Lower leg skin (tissue), 3 donors: Measurements from ENCODE around the gene TNIK.

Source experiments
- POLR2A ChIP-seq, 2 donors: fragments of 450-650 bp; IDR thresholded peaks; one replicate each; pipeline ENCODE4 v1.6.1; 2016 to 2017; ENCODE audit warnings: antibody characterized with exemption in 2 of 2, mild to moderate bottlenecking in 1 of 2, moderate library complexity in 1 of 2
- TF ChIP-seq, protein P1 (sequence below), 3 donors: fragments of 450-650 bp; IDR thresholded peaks; one replicate each; pipeline ENCODE4 v1.5.1; 2016; ENCODE audit warnings: antibody characterized with exemption in 3 of 3, mild to moderate bottlenecking in 3 of 3, moderate library complexity in 2 of 3

DNA sequence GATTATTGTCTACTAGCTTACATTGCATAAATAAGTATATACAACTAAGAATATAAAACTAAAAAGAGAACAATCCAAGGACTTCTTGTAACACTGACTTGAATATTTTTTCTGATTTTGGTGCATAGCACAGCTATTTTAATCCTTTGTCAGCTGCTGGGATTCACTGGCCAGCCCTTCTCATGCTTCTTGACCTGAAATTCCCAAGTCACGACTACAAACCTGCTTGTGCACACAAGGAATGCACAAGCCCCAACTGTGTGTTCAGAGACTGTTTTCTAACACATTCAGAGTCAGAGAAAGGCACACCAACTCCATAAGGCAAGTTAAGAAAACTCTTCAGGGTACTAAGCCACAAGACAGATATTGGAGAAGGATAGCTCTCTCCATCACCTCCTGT lies 80.9 kb downstream of the TNIK start:
- TF ChIP-seq POLR2A (IDR thresholded peaks at IDR 0.05), result no peak
- TF ChIP-seq, protein P1, sequence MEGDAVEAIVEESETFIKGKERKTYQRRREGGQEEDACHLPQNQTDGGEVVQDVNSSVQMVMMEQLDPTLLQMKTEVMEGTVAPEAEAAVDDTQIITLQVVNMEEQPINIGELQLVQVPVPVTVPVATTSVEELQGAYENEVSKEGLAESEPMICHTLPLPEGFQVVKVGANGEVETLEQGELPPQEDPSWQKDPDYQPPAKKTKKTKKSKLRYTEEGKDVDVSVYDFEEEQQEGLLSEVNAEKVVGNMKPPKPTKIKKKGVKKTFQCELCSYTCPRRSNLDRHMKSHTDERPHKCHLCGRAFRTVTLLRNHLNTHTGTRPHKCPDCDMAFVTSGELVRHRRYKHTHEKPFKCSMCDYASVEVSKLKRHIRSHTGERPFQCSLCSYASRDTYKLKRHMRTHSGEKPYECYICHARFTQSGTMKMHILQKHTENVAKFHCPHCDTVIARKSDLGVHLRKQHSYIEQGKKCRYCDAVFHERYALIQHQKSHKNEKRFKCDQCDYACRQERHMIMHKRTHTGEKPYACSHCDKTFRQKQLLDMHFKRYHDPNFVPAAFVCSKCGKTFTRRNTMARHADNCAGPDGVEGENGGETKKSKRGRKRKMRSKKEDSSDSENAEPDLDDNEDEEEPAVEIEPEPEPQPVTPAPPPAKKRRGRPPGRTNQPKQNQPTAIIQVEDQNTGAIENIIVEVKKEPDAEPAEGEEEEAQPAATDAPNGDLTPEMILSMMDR (IDR thresholded peaks at IDR 0.05), result no peak
